ENCODE measurements around the gene PTPRN2.

PTPRN2 gene

GRCh38 chr7:157684157-157684908 is 903.3 kb downstream of the PTPRN2 start:
- no peak overlapping the region for H3K4me3 ChIP-seq (ENCODE audit: low read length)
- no peak for TF ChIP-seq CTCF (conservative IDR thresholded peaks at IDR 0.05; ENCODE audit: low read length)
- no peak for DNase-seq (ENCODE audit: low read depth)

GRCh38 chr7:157683747-157684156 is 903.9 kb downstream of the PTPRN2 start:
- TF ChIP-seq CTCF (conservative IDR thresholded peaks at IDR 0.05; ENCODE audit: low read length): no peak
- DNase-seq (ENCODE audit: low read depth): no peak
- no peak overlapping the region for H3K4me3 ChIP-seq (ENCODE audit: low read length)

GRCh38 chr7:157682946-157683746 is 904.5 kb downstream of the PTPRN2 start:
- H3K4me3 ChIP-seq (ENCODE audit: low read length): no peak overlapping the region
- no peak for TF ChIP-seq CTCF (conservative IDR thresholded peaks at IDR 0.05; ENCODE audit: low read length)
- DNase-seq (ENCODE audit: low read depth): no peak

- DNase-seq (ENCODE audit: low read depth): no peak
Observed at GRCh38 chr7:157682064-157682945, 905.3 kb downstream of the PTPRN2 start.

GRCh38 chr7:157679607-157680006 is 908.0 kb downstream of the PTPRN2 start:
- H3K4me3 ChIP-seq (ENCODE audit: low read length): no peak overlapping the region
- DNase-seq (ENCODE audit: low read depth): no peak
- TF ChIP-seq CTCF (conservative IDR thresholded peaks at IDR 0.05; ENCODE audit: low read length): no peak

More at GRCh38 chr7:157682064-157682945, 905.3 kb downstream of the PTPRN2 start:
- no peak overlapping the region for H3K4me3 ChIP-seq (ENCODE audit: low read length)
- no peak for TF ChIP-seq CTCF (conservative IDR thresholded peaks at IDR 0.05; ENCODE audit: low read length)

- no peak overlapping the region for H3K4me3 ChIP-seq (ENCODE audit: low read length)
- no peak for DNase-seq (ENCODE audit: low read depth)
- no peak for TF ChIP-seq CTCF (conservative IDR thresholded peaks at IDR 0.05; ENCODE audit: low read length)
Observed at GRCh38 chr7:157678501-157678900, 909.1 kb downstream of the PTPRN2 start.

Data from AG10803 (cell line).